ENCODE results near the gene PRXL2B. TPM values are rescaled to one million over a fixed set of nuclear protein-coding genes. Genes with fewer than 3 reads are reported as not detected.

Gene PRXL2B
- total RNA-seq, 1 experiment from 2014 or later, result 32.2 TPM

DNA sequence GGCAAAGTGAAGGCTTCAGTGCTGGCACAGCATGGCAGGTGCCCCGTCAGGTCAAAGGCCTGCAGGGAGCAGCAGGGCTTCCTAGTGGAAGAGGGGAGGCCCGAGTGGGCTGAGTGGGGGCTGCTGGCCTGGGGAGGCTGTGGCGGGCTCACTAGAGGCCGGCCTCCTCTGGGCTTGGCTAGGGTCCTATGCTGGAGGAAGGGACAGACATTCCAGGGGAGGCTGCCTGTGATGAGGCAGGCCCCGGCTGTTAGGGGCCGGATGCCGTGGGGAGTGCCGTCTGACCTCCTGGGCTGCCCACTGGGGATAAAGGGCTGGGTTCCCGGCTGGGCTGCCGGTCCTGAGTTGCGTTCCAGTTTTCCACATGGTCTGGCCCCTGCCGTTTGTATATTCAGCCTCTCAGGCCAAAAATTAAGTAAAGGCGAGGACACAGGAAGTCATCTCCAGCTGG is 21.1 kb downstream of the PRXL2B start:
- H3K36me3 ChIP-seq (ENCODE audit: control insufficient read depth in 1 of 2, insufficient read depth in 2 of 2, low read length in 2 of 2), result no peaks in the 10 kb centered on the region
- no peaks in the 10 kb centered on the region for H3K79me2 ChIP-seq (ENCODE audit: insufficient read depth, low read length)
- H3K4me2 ChIP-seq (ENCODE audit: low read length), result no peak overlapping the region
- RAD21 ChIA-PET (ENCODE audit: low non-redundant PET in 1 of 2, low total read pairs in 2 of 2, uncharacterized antibody in 2 of 2, unreplicated experiment in 2 of 2), result no interaction called here
- H3K4me3 ChIP-seq (replicated peaks in 1 of 2; ENCODE audit: low read depth in 1 of 2, low read length in 2 of 2), result no peak overlapping the region
- ATAC-seq (no peak), DNase-seq (ENCODE audit: low read depth, low spot score) (no peak)
- H3K9ac ChIP-seq (ENCODE audit: low read length), result no peak overlapping the region
- H3K9me2 ChIP-seq (ENCODE audit: insufficient read depth), result no peaks in the 10 kb centered on the region
- TF ChIP-seq YY1 (IDR thresholded peaks at IDR 0.05; ENCODE audit: extremely low read depth, insufficient replicate concordance, low read depth, low read length), result no peak
- no peak for TF ChIP-seq POLR2AphosphoS5 (IDR thresholded peaks at IDR 0.05; ENCODE audit: low read depth, low read length)
- TF ChIP-seq, protein P1, sequence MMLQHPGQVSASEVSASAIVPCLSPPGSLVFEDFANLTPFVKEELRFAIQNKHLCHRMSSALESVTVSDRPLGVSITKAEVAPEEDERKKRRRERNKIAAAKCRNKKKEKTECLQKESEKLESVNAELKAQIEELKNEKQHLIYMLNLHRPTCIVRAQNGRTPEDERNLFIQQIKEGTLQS (IDR thresholded peaks at IDR 0.05), result no peak
- no peak for TF ChIP-seq ZFX (IDR thresholded peaks at IDR 0.05)
- TF ChIP-seq SP1 (IDR thresholded peaks at IDR 0.05; ENCODE audit: low read depth), result no peak
- TF ChIP-seq FOSL1 (IDR thresholded peaks at IDR 0.05; ENCODE audit: low read depth), result no peak
- no peak for TF ChIP-seq CBX3 (IDR thresholded peaks at IDR 0.05; ENCODE audit: low read depth)
- TF ChIP-seq, protein P2, sequence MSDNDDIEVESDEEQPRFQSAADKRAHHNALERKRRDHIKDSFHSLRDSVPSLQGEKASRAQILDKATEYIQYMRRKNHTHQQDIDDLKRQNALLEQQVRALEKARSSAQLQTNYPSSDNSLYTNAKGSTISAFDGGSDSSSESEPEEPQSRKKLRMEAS (IDR thresholded peaks at IDR 0.05), result no peak
- TF ChIP-seq, protein P3, sequence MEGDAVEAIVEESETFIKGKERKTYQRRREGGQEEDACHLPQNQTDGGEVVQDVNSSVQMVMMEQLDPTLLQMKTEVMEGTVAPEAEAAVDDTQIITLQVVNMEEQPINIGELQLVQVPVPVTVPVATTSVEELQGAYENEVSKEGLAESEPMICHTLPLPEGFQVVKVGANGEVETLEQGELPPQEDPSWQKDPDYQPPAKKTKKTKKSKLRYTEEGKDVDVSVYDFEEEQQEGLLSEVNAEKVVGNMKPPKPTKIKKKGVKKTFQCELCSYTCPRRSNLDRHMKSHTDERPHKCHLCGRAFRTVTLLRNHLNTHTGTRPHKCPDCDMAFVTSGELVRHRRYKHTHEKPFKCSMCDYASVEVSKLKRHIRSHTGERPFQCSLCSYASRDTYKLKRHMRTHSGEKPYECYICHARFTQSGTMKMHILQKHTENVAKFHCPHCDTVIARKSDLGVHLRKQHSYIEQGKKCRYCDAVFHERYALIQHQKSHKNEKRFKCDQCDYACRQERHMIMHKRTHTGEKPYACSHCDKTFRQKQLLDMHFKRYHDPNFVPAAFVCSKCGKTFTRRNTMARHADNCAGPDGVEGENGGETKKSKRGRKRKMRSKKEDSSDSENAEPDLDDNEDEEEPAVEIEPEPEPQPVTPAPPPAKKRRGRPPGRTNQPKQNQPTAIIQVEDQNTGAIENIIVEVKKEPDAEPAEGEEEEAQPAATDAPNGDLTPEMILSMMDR (IDR thresholded peaks at IDR 0.05 in 2 of 3, conservative IDR thresholded peaks at IDR 0.05 in 1 of 3; ENCODE audit: borderline replicate concordance in 1 of 3, insufficient read depth in 1 of 3, low read depth in 2 of 3, low read length in 2 of 3), result no peak
- no peak for TF ChIP-seq EGR1 (IDR thresholded peaks at IDR 0.05; ENCODE audit: low read depth)
- no peak for TF ChIP-seq EZH2 (IDR thresholded peaks at IDR 0.05)
- no peak for TF ChIP-seq EZH2phosphoT487 (IDR thresholded peaks at IDR 0.05; ENCODE audit: borderline replicate concordance)
- no peak for TF ChIP-seq ELF1 (IDR thresholded peaks at IDR 0.05; ENCODE audit: borderline replicate concordance, low read depth)
- TF ChIP-seq, protein P4, sequence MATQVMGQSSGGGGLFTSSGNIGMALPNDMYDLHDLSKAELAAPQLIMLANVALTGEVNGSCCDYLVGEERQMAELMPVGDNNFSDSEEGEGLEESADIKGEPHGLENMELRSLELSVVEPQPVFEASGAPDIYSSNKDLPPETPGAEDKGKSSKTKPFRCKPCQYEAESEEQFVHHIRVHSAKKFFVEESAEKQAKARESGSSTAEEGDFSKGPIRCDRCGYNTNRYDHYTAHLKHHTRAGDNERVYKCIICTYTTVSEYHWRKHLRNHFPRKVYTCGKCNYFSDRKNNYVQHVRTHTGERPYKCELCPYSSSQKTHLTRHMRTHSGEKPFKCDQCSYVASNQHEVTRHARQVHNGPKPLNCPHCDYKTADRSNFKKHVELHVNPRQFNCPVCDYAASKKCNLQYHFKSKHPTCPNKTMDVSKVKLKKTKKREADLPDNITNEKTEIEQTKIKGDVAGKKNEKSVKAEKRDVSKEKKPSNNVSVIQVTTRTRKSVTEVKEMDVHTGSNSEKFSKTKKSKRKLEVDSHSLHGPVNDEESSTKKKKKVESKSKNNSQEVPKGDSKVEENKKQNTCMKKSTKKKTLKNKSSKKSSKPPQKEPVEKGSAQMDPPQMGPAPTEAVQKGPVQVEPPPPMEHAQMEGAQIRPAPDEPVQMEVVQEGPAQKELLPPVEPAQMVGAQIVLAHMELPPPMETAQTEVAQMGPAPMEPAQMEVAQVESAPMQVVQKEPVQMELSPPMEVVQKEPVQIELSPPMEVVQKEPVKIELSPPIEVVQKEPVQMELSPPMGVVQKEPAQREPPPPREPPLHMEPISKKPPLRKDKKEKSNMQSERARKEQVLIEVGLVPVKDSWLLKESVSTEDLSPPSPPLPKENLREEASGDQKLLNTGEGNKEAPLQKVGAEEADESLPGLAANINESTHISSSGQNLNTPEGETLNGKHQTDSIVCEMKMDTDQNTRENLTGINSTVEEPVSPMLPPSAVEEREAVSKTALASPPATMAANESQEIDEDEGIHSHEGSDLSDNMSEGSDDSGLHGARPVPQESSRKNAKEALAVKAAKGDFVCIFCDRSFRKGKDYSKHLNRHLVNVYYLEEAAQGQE (IDR thresholded peaks at IDR 0.05; ENCODE audit: low read depth), result no peak
- no peak for TF ChIP-seq ZNF274 (IDR thresholded peaks at IDR 0.05; ENCODE audit: low read depth, low read length)
- no peak for TF ChIP-seq SRF (IDR thresholded peaks at IDR 0.05; ENCODE audit: low read depth)
- no TSS peak for BruUV-seq (replicated peaks)
- H3K27me3 ChIP-seq (ENCODE audit: insufficient read depth, low read length), result no peaks in the 10 kb centered on the region
- POLR2A ChIA-PET, result no interaction called here
- H2AFZ ChIP-seq (ENCODE audit: low read depth, low read length, poor library complexity, severe bottlenecking), result no peak overlapping the region
- peaks cover 11 to 16% of the 10 kb centered on the region in 2 experiments for H3K4me1 ChIP-seq (ENCODE audit: control insufficient read depth in 1 of 2, insufficient read depth in 2 of 2, low read length in 2 of 2)
- H3K27ac ChIP-seq (ENCODE audit: low read depth, low read length), result no peak overlapping the region
- no peaks in the 10 kb centered on the region for H3K9me3 ChIP-seq (ENCODE audit: control insufficient read depth in 1 of 2, insufficient read depth in 1 of 2, low read depth in 1 of 2, low read length in 2 of 2)
- intact Hi-C loops (cut with micrococcal nuclease), result no loop called here
- CTCF ChIA-PET, result no interaction called here
- no peaks in the 10 kb centered on the region for H4K20me1 ChIP-seq (ENCODE audit: insufficient read depth)

Data from HCT116 (cell line).